HepG2 (cell line): Measurements from ENCODE around the gene GCDH. TPM values are rescaled to one million over a fixed set of nuclear protein-coding genes. Genes with fewer than 3 reads are reported as not detected.
A peak's percentile ranks its signal among the peaks of the same experiment; 100 is the strongest.

Source experiments
- ATAC-seq: fragments of 200-7000 bp; cut with Tn5 transposase; 3 replicates; pipeline ENCODE4 v1.9.1; 2020; ENCODE audit warnings: mild to moderate bottlenecking, moderate library complexity
- BruUV-seq: library from RNA; stranded (reverse); fragments of 400-500 nt; replicated peaks from 2 replicates; lab custom pipeline; 2021; lab: Mats Ljungman, UMichigan
- CTCF ChIA-PET: fragments of 300-600 bp; formaldehyde crosslinking; extraction: SDS; loops from one replicate; lab custom pipeline; 2021; ENCODE audit warnings: low total read pairs, inconsistent platforms, low intra/inter-chr PET ratio; lab: Yijun Ruan, JAX
- POLR2A ChIA-PET: fragments of 350-600 bp; sonication (Branson Sonifier 250); formaldehyde crosslinking; loops from one replicate; lab custom pipeline; 2020; ENCODE audit warnings: antibody characterized with exemption, inconsistent platforms; lab: Yijun Ruan, JAX
- DNase-seq: peaks from one replicate; pipeline ENCODE4 v3.0.0-alpha.2; 2015; ENCODE audit warnings: low spot score
- FAIRE-seq: peaks from 3 replicates; lab custom pipeline; 2011; peaks lifted over from hg19 to GRCh38; lab: Jason Lieb, UNC
- H2AFZ ChIP-seq: one replicate; pipeline ENCODE4 v1.6.1; 2011; ENCODE audit warnings: low read length, inconsistent platforms
- H3K27ac ChIP-seq: fragments of 300-600 bp; 3 replicates; pipeline ENCODE4 v1.8.0; 2011; ENCODE audit warnings: mixed run types, mild to moderate bottlenecking, mixed read lengths, low read length, inconsistent platforms; ENCODE audit not compliant: insufficient read depth; ENCODE audit errors: extremely low read length
- H3K27me3 ChIP-seq, 2 experiments: fragments of 200-600 bp in 1 of 2; 2 replicates in 1 of 2; 3 replicates in 1 of 2; pipeline versions ENCODE4 v1.6.0 to v1.8.0; 2011; ENCODE audit warnings: low read length in 2 of 2, mild to moderate bottlenecking in 2 of 2, moderate library complexity in 2 of 2, inconsistent platforms in 1 of 2; ENCODE audit not compliant: insufficient read depth in 2 of 2, control insufficient read depth in 1 of 2
- H3K36me3 ChIP-seq, 2 experiments: fragments of 200-600 bp in 1 of 2; replicated peaks in 1 of 2; 2 replicates in 1 of 2; 3 replicates in 1 of 2; pipeline versions ENCODE4 v1.5.1 to v1.8.0; 2011; ENCODE audit warnings: low read length in 2 of 2, inconsistent platforms in 1 of 2; ENCODE audit not compliant: insufficient read depth in 2 of 2, control insufficient read depth in 1 of 2
- H3K4me1 ChIP-seq: 2 replicates; pipeline ENCODE4 v1.5.1; 2012; ENCODE audit warnings: low read length, inconsistent platforms; ENCODE audit not compliant: insufficient read depth
- H3K4me2 ChIP-seq: 2 replicates; pipeline ENCODE4 v1.6.0; 2011; ENCODE audit warnings: low read depth, low read length, inconsistent platforms
- H3K4me3 ChIP-seq, 3 experiments: fragments of 200-600 bp in 1 of 3; sonication (generic), shearing (Covaris generic) in 1 of 3; replicated peaks in 1 of 3; 2 replicates each; pipeline ENCODE4 v1.5.1; 2011 to 2016; ENCODE audit warnings: low read length in 3 of 3, inconsistent platforms in 2 of 3, low read depth in 2 of 3, mild to moderate bottlenecking in 2 of 3, control low read depth in 1 of 3, mixed read lengths in 1 of 3; ENCODE audit not compliant: insufficient read depth in 1 of 3
- H3K79me2 ChIP-seq: one replicate; pipeline ENCODE4 v1.6.1; 2011; ENCODE audit warnings: low read length, inconsistent platforms; ENCODE audit not compliant: insufficient read depth
- H3K9ac ChIP-seq: 2 replicates; pipeline ENCODE4 v1.6.0; 2011; ENCODE audit warnings: mild to moderate bottlenecking, low read depth, low read length, inconsistent platforms; ENCODE audit not compliant: insufficient read depth
- H3K9me3 ChIP-seq: 2 replicates; pipeline ENCODE4 v1.5.1; 2012; ENCODE audit warnings: mild to moderate bottlenecking, low read length
- H4K20me1 ChIP-seq: 2 replicates; pipeline ENCODE4 v1.6.0; 2011; ENCODE audit warnings: inconsistent platforms, mild to moderate bottlenecking, low read length, moderate library complexity; ENCODE audit not compliant: insufficient read depth
- ARNT2 ChIP-seq: sonication (generic); formaldehyde crosslinking; IDR thresholded peaks from 2 replicates; pipeline ENCODE4 v1.8.0; 2022; ENCODE audit warnings: mild to moderate bottlenecking, low read depth, missing genetic modification reagents, moderate library complexity
- GABPA ChIP-seq, 2 experiments: IDR thresholded peaks; 2 replicates each; pipeline ENCODE4 v1.6.1; 2011 to 2016; ENCODE audit warnings: low read depth in 2 of 2, low read length in 1 of 2, missing biosample characterization in 1 of 2, missing genetic modification characterization in 1 of 2
- HNF4G ChIP-seq, 2 experiments: sonication (generic) in 1 of 2; formaldehyde crosslinking in 1 of 2; IDR thresholded peaks; 2 replicates each; pipeline versions ENCODE4 v1.4.0 to v1.6.1; 2011 to 2020; ENCODE audit warnings: borderline replicate concordance in 2 of 2, low read depth in 2 of 2, mild to moderate bottlenecking in 2 of 2, low read length in 1 of 2, missing genetic modification reagents in 1 of 2, moderate library complexity in 1 of 2
- PHB2 ChIP-seq: fragments of 450-650 bp; IDR thresholded peaks from 2 replicates; pipeline ENCODE4 v1.6.1; 2018; ENCODE audit not compliant: partially characterized antibody
- PHF21A ChIP-seq: sonication (generic); formaldehyde crosslinking; IDR thresholded peaks from 2 replicates; pipeline ENCODE4 v1.5.0; 2020; ENCODE audit warnings: mild to moderate bottlenecking, missing genetic modification reagents
- PITX1 ChIP-seq: sonication (generic); formaldehyde crosslinking; IDR thresholded peaks from 2 replicates; pipeline ENCODE4 v1.5.1; 2020; ENCODE audit warnings: mild to moderate bottlenecking, missing genetic modification reagents
- RBFOX2 ChIP-seq: fragments of 200-400 bp; formaldehyde crosslinking; IDR thresholded peaks from 2 replicates; pipeline ENCODE4 v1.6.1; 2017; ENCODE audit warnings: low read depth, mild to moderate bottlenecking, low read length
- SALL2 ChIP-seq: sonication (generic); formaldehyde crosslinking; IDR thresholded peaks from 2 replicates; pipeline ENCODE4 v1.8.1; 2023; ENCODE audit warnings: mild to moderate bottlenecking, missing genetic modification reagents, inconsistent platforms
- SNAI1 ChIP-seq: sonication (generic); formaldehyde crosslinking; IDR thresholded peaks from 2 replicates; pipeline ENCODE4 v1.5.0; 2020; ENCODE audit warnings: mild to moderate bottlenecking, missing genetic modification reagents, borderline replicate concordance
- SRSF4 ChIP-seq: fragments of 200-400 bp; formaldehyde crosslinking; IDR thresholded peaks from one replicate; pipeline ENCODE4 v1.6.1; 2018; ENCODE audit warnings: mild to moderate bottlenecking, low read depth, low read length, moderate library complexity; ENCODE audit not compliant: poor library complexity, severe bottlenecking
- ZFP37 ChIP-seq: sonication (generic); formaldehyde crosslinking; IDR thresholded peaks from 2 replicates; pipeline ENCODE4 v1.4.0; 2020; ENCODE audit warnings: missing genetic modification reagents, borderline replicate concordance
- ZFYVE20 ChIP-seq: sonication (generic); formaldehyde crosslinking; IDR thresholded peaks from 2 replicates; pipeline ENCODE4 v1.8.0; 2023; ENCODE audit warnings: low read depth, mild to moderate bottlenecking, moderate library complexity, missing genetic modification reagents, borderline replicate concordance
- ZNF580 ChIP-seq: IDR thresholded peaks from 2 replicates; pipeline ENCODE4 v1.6.1; 2016; ENCODE audit warnings: low read depth, borderline replicate concordance
- ZNF891 ChIP-seq: sonication (generic); formaldehyde crosslinking; IDR thresholded peaks from 2 replicates; pipeline ENCODE4 v1.5.0; 2020; ENCODE audit warnings: mild to moderate bottlenecking, missing genetic modification reagents
- ZSCAN9 ChIP-seq: IDR thresholded peaks from 2 replicates; pipeline ENCODE4 v1.6.1; 2016; ENCODE audit warnings: borderline replicate concordance
- WGBS: methylation state at CpG from one replicate; pipeline ENCODE4 v1.1.6; 2017; ENCODE audit warnings: low lambda C conversion rate; 5-methylcytosine and 5-hydroxymethylcytosine counted together
- in situ Hi-C: cut with HindIII; loops from 2 replicates; pipeline ENCODE4 v1.10.0; 2017; ENCODE audit warnings: low pct_unique_long_range_greater_than_20kb; ENCODE audit not compliant: extremely low pct_ligation_motif_present
- intact Hi-C: fragments of 100-400 bp; cut with micrococcal nuclease; formaldehyde crosslinking; loops from one replicate; pipeline ENCODE4 v1.10.0; 2022; ENCODE audit not compliant: unreplicated experiment
- polyA plus RNA-seq, 8 experiments: library from polyadenylated mRNA; depleted of rRNA in 3 of 8; stranded (reverse) in 7 of 8; unstranded in 1 of 8; fragments of >200 nt; fragmentation: Illumina TruSeq in 4 of 8; extraction: Trizol in 4 of 8; gene quantifications; 2 replicates each; pipeline versions ENCODE4 v1.2.1 to v1.2.3, GENCODE V29; 2011 to 2016; ENCODE audit warnings: low read depth in 4 of 8, missing spikeins in 1 of 8, mixed read lengths in 1 of 8; ENCODE audit not compliant: insufficient read depth in 1 of 8
- total RNA-seq, 5 experiments: library from RNA; depleted of rRNA; stranded (reverse); fragments of >200 nt; fragmentation: Illumina TruSeq; extraction: Trizol; gene quantifications; 2 replicates each; pipeline ENCODE4 v1.2.3, GENCODE V29; 2016; ENCODE audit warnings: low read depth in 1 of 5

Gene GCDH
- total and polyA plus RNA-seq, 2 of the 13 experiments (the other 11 are each of a cell fraction or from before 2014, with no cell fraction given) = 15.1 to 38.0 TPM

GRCh38 chr19:12872941-12873890 lies 17.7 kb upstream of the GCDH start:
- CTCF ChIA-PET = no interaction called here
- 97% methylated on average over 63 of the region's 70 CpGs for WGBS
- no TSS peak for BruUV-seq
- H3K79me2 ChIP-seq = no peaks in the 10 kb centered on the region
- no peaks in the 10 kb centered on the region for H4K20me1 ChIP-seq
- no peak overlapping the region for H2AFZ ChIP-seq
- no peaks in the 10 kb centered on the region for H3K9me3 ChIP-seq
- FAIRE-seq (no peak), ATAC-seq (peak; percentile 31; the same call in 2 of the 3 replicates)
- POLR2A ChIA-PET = interaction anchor here (0.9 to 1.3 kb wide), 3 partner anchors 8 to 18 kb away, joined by 3 to 4 read pairs (median 3); partner anchors contain the start of gene GCDH
- no peaks in the 10 kb centered on the region for H3K4me1 ChIP-seq
- H3K9ac ChIP-seq = no peak overlapping the region
- H3K36me3 ChIP-seq = no peaks in the 10 kb centered on the region
- in situ Hi-C loops = no loop called here
- H3K4me2 ChIP-seq = no peak overlapping the region
- H3K4me3 ChIP-seq = no peak overlapping the region
- no peak for TF ChIP-seq ARNT2 (CRISPR knock-in tag)
- no peak for TF ChIP-seq PHF21A
- TF ChIP-seq RBFOX2 = 0 out of 2 replicates have a peak, but pooled peaks have one; percentile 11
- TF ChIP-seq, all 625 proteins: peak for 1
- Histone ChIP-seq H3K27ac (no peak overlapping the region), H3K27me3 (no peaks in the 10 kb centered on the region)
- intact Hi-C loops = no loop called here
- peak; percentile 17 for DNase-seq

GRCh38 chr19:12873891-12874745 lies 16.8 kb upstream of the GCDH start:
- intact Hi-C loops = no loop called here
- H2AFZ ChIP-seq = no peak overlapping the region
- FAIRE-seq (no peak), ATAC-seq (no peak; the same call in 2 of the 3 replicates), DNase-seq (no peak)
- no peaks in the 10 kb centered on the region for H3K9me3 ChIP-seq
- POLR2A ChIA-PET = interaction anchor here (1.2 kb wide), 1 partner anchor 9 kb away, joined by 3 read pairs; no protein-coding TSS in a partner anchor
- WGBS = 97% methylated on average over 63 of the region's 86 CpGs
- in situ Hi-C loops = no loop called here
- H3K4me3 ChIP-seq = no peak overlapping the region
- no peaks in the 10 kb centered on the region for H3K36me3 ChIP-seq
- H4K20me1 ChIP-seq = no peaks in the 10 kb centered on the region
- H3K27ac ChIP-seq = no peak overlapping the region
- no peak overlapping the region for H3K4me2 ChIP-seq
- H3K27me3 ChIP-seq = no peaks in the 10 kb centered on the region
- H3K4me1 ChIP-seq = no peaks in the 10 kb centered on the region
- no peaks in the 10 kb centered on the region for H3K79me2 ChIP-seq
- H3K9ac ChIP-seq = no peak overlapping the region
- BruUV-seq = no TSS peak
- CTCF ChIA-PET = no interaction called here
- TF ChIP-seq PITX1 (CRISPR knock-in tag) (no peak), ZSCAN9 (no peak), SNAI1 (CRISPR knock-in tag) (no peak), SRSF4 (no peak), ZNF580 (CRISPR knock-in tag) (no peak), PHB2 (no peak), SALL2 (CRISPR knock-in tag) (no peak), HNF4G (IDR thresholded peaks at IDR 0.05; ENCODE audit: borderline replicate concordance, low read depth, low read length) (no peak), HNF4G (CRISPR knock-in tag; IDR thresholded peaks at IDR 0.05; ENCODE audit: borderline replicate concordance, low read depth) (no peak), ZFP37 (CRISPR knock-in tag) (no peak), ZNF891 (CRISPR knock-in tag) (no peak), GABPA (IDR thresholded peaks at IDR 0.05; ENCODE audit: low read depth, low read length) (no peak), GABPA (CRISPR knock-in tag; IDR thresholded peaks at IDR 0.05; ENCODE audit: low read depth) (no peak), ZFYVE20 (no peak)
